ENCODE results near the gene PRR19. TPM values are rescaled to one million over a fixed set of nuclear protein-coding genes. Genes with fewer than 3 reads are reported as not detected.

Gene PRR19
- total RNA-seq, 1 donor from 2014 or later = 0.52 TPM

DNA sequence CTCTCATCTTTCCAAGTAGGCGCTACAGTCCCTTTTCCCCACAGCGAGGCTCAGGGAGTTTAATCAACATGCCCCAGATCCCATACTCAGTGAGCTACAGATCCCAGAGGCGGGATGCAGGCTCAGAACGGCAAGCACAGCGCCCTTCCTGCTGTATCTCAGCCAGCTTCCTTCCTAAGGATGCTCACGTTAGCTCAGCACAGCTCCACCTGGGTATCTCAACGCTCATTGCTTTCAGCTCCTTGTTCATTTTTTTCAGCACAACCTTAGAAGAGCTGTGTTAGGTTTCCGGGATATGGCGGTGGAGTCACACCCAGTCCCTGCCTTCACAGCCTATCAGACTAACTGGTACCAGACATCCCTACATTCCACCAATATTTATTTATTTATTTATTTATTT is 20.4 kb downstream of the PRR19 start:
- H3K4me3 ChIP-seq = no peak overlapping the region
- DNase-seq (no peak), ATAC-seq (no peak)
- no peak overlapping the region for H3K27ac ChIP-seq
- H3K27me3 ChIP-seq = peaks cover 25% of the 10 kb centered on the region
- TF ChIP-seq, protein P1, sequence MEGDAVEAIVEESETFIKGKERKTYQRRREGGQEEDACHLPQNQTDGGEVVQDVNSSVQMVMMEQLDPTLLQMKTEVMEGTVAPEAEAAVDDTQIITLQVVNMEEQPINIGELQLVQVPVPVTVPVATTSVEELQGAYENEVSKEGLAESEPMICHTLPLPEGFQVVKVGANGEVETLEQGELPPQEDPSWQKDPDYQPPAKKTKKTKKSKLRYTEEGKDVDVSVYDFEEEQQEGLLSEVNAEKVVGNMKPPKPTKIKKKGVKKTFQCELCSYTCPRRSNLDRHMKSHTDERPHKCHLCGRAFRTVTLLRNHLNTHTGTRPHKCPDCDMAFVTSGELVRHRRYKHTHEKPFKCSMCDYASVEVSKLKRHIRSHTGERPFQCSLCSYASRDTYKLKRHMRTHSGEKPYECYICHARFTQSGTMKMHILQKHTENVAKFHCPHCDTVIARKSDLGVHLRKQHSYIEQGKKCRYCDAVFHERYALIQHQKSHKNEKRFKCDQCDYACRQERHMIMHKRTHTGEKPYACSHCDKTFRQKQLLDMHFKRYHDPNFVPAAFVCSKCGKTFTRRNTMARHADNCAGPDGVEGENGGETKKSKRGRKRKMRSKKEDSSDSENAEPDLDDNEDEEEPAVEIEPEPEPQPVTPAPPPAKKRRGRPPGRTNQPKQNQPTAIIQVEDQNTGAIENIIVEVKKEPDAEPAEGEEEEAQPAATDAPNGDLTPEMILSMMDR (IDR thresholded peaks at IDR 0.05) = no peak
- no peaks in the 10 kb centered on the region for H3K9me3 ChIP-seq
- intact Hi-C loops (cut with DNase I) = no loop called here
- H3K4me1 ChIP-seq = peaks cover 23% of the 10 kb centered on the region
- H3K36me3 ChIP-seq = no peaks in the 10 kb centered on the region

DNA sequence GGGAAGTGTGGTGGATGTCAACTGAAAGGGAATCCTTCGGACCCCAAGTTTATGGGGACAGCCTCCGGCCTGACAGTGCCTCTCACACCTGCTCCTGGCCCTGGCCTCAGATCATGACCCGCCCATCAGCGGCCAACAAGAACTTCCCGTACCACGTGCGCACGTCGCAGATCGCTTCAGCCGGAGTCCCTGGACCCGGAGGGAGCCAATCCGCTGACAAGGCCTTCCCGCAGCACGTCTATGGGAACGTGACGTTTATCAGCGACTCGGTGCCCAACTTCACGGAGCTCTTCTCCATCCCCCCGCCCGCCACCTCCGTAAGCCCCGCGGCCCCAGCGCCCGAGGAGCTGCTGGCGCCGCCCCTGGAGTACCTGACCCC is 21.5 kb downstream of the PRR19 start:
- TF ChIP-seq, protein P1 (IDR thresholded peaks at IDR 0.05) = no peak
- peaks cover 25% of the 10 kb centered on the region for H3K27me3 ChIP-seq
- H3K4me1 ChIP-seq = peaks cover 22% of the 10 kb centered on the region
- H3K4me3 ChIP-seq = no peak overlapping the region
- H3K36me3 ChIP-seq = no peaks in the 10 kb centered on the region
- ATAC-seq (no peak), DNase-seq (no peak)
- intact Hi-C loops (cut with DNase I) = no loop called here
- no peaks in the 10 kb centered on the region for H3K9me3 ChIP-seq
- H3K27ac ChIP-seq = no peak overlapping the region

DNA sequence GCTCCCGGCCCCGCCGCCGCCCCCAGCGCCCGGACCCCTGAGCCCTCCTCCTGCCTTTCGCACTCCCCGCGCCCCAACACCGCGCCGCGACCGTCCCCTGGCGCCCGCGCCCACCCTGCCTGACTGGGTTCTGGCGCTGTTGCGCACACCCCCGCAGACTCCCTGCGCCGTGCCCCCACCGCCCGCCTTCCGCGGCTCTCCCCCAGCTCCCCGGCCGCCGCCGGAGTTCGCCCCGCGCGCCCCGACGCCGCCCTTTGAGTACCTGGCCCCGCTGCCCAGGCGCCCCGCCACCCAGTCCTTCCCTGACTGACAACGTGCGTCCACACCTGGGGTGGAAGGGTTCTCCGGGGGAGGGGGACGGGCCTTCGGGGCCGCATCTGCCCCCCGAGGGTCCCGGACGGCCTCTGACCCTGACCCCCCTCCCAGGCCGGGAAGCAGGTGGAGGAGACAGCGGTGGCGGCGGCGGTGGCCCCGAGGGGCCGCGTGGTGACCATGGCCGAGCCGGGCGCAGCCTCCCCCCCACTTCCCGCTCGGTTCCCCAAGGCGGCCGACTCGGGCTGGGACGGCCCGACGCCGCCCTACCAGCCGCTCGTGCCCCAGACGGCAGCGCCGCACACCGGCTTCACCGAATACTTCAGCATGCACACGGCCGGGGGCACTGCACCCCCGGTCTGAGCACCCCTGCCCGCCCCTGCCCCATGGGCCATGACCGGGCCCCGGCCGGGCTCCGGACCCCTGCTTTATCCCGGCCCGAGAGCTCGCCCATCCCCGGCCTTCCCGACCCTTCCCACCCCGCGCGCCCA is 22.1 kb downstream of the PRR19 start:
- Histone ChIP-seq H3K36me3 (no peaks in the 10 kb centered on the region), H3K4me1 (peaks cover 22% of the 10 kb centered on the region), H3K4me3 (peak overlapping the region; percentile 96), H3K9me3 (no peaks in the 10 kb centered on the region), H3K27ac (no peak overlapping the region), H3K27me3 (peaks cover 25% of the 10 kb centered on the region)
- peak; percentile 73 for DNase-seq
- no peak for ATAC-seq
- intact Hi-C loops (cut with DNase I) = no loop called here
- TF ChIP-seq, protein P1 (IDR thresholded peaks at IDR 0.05) = no peak

DNA sequence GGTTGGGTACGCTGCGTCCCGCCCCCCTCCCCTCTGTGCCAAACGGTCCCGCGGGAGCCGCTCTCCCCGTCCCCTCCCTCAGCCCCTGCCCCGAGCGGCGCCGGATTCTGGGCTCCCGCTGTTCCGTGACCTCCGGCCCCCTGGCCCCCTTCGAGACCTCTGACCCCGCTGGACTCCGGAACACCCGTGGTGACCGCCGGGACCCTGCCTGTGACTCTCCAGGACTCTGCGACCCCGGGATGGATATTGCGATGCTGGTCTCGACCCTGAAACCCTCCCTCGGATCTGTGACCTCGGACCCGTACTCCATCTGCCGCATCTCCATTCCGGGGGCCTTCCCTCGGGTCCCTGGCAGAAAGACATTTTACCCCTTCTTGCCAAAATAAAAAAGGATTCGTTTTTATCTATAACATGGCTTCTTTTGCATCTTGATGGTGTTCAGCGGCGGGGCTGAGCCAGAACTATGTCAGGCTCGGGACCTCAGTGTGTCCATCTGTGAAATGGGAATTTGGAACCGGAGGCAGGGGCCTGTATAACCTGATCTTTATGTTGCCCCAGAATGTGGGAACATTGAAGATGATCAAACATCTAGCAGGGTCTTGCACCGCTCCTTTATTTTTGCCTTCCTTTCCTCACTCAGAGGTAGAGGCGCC is 22.8 kb downstream of the PRR19 start:
- Histone ChIP-seq H3K9me3 (no peaks in the 10 kb centered on the region), H3K36me3 (no peaks in the 10 kb centered on the region), H3K27ac (no peak overlapping the region), H3K27me3 (peaks cover 25% of the 10 kb centered on the region), H3K4me1 (peaks cover 22% of the 10 kb centered on the region), H3K4me3 (peak overlapping the region; percentile 96)
- TF ChIP-seq, protein P1 (IDR thresholded peaks at IDR 0.05) = no peak
- intact Hi-C loops (cut with DNase I) = no loop called here
- no peak for ATAC-seq
- DNase-seq = no peak

DNA sequence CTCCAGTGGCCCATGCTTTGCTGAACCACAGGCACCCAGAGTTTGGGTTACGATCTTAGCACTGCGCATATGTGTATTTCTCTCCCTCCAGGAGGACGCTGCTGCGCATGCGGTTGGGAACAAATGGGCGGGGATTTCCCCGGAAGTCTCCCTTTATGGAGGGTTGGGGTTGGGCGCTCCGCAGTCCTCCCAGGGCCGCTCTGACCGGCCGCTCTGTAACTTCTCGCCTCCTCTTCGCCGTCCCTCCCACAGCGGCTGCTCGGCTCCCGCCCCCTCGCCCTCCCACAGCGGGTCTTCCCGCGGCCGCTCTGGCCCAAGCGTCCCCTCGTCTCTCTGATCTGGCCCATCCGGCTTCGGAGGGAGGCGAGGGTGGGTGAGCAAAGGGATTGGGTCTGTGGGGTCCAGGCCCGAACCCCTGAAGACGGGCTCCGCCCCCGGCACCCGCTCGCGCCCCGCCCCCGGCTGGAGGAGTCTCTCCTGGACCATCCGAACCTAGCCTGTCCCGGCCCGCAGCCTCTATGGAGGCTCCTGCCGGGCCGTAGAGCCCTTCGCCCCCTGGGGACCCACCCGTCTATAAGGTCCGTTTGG is 23.5 kb downstream of the PRR19 start, which contains the start of gene MEGF8:
MEGF8 (plus strand) TSS at position 328 of the 588 bp plus-strand sequence. CDS start 609 bp downstream, outside the sequence.
- Histone ChIP-seq H3K36me3 (no peaks in the 10 kb centered on the region), H3K27me3 (peaks cover 25% of the 10 kb centered on the region), H3K27ac (peak within 1 kb of the TSS; percentile 78), H3K9me3 (no peaks in the 10 kb centered on the region), H3K4me3 (peak within 1 kb of the TSS; percentile 96), H3K4me1 (peaks cover 22% of the 10 kb centered on the region)
- TF ChIP-seq, protein P1 (IDR thresholded peaks at IDR 0.05) = peak; percentile 87
- intact Hi-C loops (cut with DNase I) = no loop called here
- ATAC-seq = peak; percentile 97
- DNase-seq = peak; percentile 99

All from upper lobe of right lung (tissue), 1 donor.